ENCODE measurements around the gene RAB10.
"Not testable (repeated sequence)": the region's sequence is repeated elsewhere in the genome, so short reads cannot be mapped to it uniquely, and the experiment has no call there.

Gene RAB10

GRCh38 chr2:26033818-26034636 lies at the start of gene RAB10:
Gene RAB10, plus strand, starts transcription at chr2:26034084. Its CDS starts 525 bp downstream, at chr2:26034609.
- peak; percentile 98 for DNase-seq

GRCh38 chr2:25988134-25988533 lies 45.8 kb upstream of the RAB10 start:
- DNase-seq = no peak

DNA sequence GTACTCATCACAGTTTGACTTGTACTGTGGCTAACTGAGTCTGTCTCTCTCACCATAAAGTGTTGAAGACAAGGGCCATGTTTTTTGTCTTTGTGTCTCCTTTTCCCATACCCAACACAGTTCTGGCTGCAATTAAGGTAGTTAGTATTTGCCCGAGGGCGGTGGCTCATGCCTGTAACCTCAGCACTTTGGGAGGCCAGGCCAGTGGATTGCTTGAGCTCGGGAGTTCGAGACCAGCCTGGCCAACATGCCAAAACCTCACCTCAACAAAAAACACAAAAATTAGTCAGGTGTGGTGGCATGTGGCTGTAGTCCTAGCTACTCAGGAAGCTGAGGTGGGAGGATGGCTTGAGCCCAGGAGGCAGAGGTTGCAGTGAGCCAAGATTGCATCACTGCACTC lies 44.7 kb upstream of the RAB10 start:
- no peak for DNase-seq

- DNase-seq = no peak
These were observed 41.9 kb upstream of the RAB10 start for GRCh38 chr2:25991965-25992364.

DNA sequence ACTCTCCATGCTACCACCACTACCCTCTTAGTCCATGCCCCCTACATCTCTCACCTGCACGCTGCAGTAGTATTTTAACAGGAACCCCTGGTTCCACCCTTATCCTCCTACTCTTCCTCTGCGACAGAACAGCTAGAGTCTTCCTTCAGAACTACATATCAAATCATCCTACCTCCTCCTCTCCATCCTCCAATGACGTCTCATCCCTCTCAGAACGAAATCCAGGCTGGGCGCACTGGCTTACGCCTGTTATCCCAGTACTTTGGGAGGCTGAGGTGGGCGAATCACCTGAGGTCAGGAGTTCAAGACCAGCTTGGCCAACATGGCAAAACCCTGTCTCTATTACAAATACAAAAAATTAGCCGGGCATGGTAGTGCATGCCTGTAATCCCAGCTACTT lies 41.3 kb upstream of the RAB10 start:
- no peak for DNase-seq

DNA sequence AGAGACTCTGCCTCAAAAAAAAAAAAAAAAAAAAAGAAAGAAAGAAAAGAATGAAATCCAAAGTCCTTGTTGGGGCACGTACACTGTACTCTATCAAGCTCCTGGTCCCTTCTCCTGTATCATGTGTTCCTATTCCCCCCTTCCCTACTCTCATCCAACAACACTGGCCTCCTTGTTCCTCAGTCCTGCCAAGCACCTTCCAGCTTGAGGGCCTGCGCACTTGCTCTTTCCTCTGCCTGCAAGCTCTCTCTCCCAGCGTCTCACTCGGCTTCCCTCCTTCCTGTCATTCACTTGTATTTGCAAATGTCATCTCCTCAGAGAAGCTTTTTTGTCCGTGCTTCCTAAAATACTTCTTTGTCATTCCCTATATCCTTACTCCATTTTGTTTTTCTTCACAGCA lies 40.8 kb upstream of the RAB10 start:
- DNase-seq = no peak

DNA sequence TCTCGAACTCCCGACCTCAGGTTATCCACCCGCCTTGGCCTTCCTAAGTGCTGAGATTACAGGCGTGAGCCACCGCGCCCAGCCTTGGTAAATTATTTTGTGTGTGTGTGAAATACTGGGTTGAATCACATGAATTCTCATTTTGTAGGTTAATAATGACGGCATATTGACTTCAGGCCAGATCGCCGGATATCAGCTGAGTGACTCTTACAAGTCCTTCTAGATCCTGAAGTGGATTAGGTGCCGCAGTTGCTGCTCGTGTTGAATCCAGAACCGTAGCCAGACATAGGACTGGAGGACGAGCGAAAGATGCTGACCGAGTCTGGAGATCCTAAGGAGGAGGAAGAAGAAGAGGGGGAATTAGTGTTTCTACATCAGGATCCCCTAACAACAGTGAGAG lies 39.4 kb upstream of the RAB10 start:
- DNase-seq = no peak

- no peak for DNase-seq
These were observed 37.0 kb upstream of the RAB10 start for GRCh38 chr2:25996844-25997243.

DNA sequence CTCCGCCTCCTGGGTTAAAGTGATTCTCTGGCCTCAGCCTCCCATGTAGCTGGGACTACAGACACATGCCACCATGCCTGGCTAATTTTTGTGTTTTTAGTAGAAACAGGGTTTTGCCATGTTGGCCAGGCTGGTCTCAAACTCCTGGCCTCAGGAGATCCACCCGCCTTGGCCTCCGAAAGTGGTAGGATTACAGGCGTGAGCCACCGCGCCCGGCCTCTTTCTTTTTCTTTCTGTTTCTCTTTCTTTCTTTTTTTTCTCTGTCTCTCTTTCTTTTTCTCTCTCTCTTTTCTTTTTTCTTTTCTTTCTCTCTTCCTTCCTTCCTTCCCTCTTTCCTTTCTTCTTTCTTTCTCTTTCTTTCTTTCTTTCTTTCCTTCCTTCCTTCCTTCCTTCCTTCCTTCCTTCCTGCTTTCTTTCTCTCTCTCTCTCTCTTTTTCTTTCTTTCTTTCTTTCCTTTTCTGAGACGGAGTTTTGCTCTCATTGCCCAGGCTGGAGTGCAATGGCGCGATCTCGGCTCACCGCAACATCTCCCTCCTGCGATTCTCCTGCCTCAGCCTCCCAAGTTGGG lies 35.0 kb upstream of the RAB10 start:
- DNase-seq = not testable (repeated sequence)

GRCh38 chr2:25999406-25999805 lies 34.5 kb upstream of the RAB10 start:
- DNase-seq = not testable (repeated sequence)

- DNase-seq = no peak
These were observed 33.3 kb upstream of the RAB10 start for GRCh38 chr2:26000561-26001082.

DNA sequence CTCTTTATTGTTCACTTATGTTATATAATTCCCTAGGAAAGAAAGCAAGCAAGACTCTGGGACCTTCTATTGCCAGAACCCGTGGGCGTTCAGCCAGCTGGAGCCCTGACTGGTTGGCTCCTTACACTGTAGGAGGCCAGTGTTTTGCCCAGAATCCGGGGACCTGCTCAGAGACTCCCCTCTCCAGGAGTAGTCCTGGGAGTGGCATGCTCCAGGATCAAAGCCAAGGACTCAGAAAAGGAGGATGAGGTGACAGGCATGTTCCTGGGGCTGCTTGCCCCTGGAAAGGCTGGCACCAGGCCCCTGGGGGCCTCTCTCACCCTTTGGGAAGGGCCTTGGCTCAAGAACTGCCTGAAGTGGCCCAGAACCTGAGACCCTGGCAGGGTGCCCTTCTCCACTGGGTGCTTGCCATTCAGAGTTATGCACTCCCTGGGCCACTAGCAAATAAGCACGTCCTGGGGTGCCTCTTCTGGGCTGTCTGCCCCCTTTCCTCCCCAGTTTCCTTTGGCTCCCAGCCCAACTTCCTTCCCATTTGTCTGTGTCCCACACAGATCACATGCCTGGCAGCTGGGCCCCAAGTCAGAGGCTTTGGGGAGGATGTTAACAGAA lies 32.0 kb upstream of the RAB10 start:
- no peak for DNase-seq

GRCh38 chr2:26002632-26003310 lies 31.1 kb upstream of the RAB10 start:
- DNase-seq = no peak

- no peak for DNase-seq
These were observed 25.8 kb upstream of the RAB10 start for GRCh38 chr2:26008095-26008494.

GRCh38 chr2:26008851-26009566 lies 24.9 kb upstream of the RAB10 start:
- DNase-seq = peak; percentile 8

GRCh38 chr2:26009567-26009963 lies 24.3 kb upstream of the RAB10 start:
- DNase-seq = no peak

GRCh38 chr2:26010943-26011342 lies 22.9 kb upstream of the RAB10 start:
- peak; percentile 27 for DNase-seq

DNA sequence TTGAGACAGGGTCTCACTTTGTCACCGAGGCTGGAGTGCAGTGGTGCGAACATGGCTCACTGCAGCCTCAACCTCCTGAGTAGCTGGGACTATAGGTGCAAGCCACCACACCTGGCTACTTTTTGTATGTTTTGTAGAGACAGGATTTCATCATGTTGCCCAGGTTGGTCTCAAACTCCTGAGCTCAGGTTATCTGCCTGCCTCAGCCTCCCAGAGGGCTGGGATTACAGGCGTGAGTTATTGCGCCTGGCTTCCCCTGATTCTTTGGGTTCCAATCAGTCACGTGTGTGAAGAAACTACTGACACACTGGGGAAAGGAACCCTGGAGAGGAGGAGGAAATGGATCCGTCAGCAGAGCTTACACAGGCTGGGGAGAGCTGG lies 22.3 kb upstream of the RAB10 start:
- no peak for DNase-seq

DNA sequence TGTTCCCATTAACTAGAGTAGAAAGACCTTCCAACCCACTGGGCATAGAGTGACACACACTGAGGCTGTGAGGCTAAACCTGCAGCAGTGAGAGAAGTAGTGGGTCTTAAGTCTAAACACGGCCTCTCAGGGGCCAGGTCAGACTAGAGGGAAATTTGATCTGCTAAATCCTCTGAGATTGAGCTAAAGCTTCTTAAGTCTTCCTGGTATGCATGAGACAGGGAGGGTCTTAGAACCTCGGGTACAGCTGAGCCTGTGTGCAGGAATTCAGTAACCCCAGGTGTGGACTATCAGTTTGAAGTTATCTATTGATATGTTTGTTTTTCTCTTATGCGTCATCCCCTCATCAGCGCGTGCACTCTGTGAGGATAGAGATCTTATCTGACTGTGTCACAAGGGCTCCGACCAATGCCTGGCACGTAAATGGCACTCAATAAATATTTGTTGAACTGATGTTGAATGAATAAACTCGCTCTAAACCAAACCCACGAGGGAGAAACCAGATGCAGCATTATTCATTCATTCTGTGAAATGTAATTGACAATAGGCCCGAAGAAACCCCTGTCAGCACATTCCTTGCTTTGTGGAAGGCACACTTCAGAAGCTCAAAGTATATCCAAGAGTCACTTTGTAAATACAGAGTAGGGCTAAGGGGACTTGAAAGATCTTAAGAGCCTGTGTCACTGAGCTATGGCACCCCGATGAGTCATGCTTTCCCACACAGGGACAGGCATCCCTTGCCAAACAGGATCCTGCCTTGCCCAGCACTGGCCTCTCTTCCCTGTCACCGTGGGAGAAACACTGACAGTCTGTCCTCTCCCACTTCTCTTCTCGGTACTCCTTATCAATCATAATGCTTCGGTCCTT lies 21.7 kb upstream of the RAB10 start:
- DNase-seq = peak; percentile 96

- DNase-seq = peak; percentile 25
These were observed 20.2 kb upstream of the RAB10 start for GRCh38 chr2:26013668-26014067.

DNA sequence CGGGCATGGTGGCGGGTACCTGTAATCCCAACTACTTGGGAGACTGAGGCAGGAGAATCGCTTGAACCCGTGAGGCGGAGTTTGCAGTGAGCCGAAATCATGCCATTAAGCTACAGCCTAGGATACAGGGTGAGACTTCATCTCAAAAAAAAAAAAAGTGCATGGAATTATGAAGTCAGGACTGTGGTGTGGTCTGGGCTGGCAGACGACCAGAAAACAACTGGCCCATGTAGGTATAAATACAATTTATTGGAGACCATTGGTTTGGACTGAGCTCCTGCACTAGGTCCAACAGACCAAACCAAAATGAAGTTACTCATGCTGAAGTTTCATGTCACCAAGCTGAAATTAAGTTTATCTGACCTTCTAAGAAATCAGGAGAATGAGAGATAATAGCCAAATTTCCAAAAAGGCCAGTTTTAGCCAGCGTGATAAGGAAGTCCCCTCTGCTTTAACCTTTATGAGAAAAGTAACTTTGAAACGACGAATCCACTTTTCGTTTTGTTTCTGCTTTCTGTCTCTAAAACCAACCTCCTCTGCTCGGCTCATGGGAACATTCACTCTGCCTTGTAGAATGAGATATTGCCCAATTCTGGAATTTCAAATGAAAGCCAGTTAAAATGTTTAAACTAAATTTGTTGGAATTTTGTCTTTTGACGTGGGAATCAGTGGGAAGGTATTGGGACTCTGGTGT lies 17.7 kb upstream of the RAB10 start:
- no peak for DNase-seq

Measured in DMS53 (cell line).